HG02840 (cell line): ENCODE measurements around the gene HMGXB3.

Experiments
- ATAC-seq: cut with Tn5 transposase; IDR thresholded peaks from one replicate; pipeline ENCODE4 v1.9.1; 2021; ENCODE audit warnings: mild to moderate bottlenecking, moderate library complexity, moderate number of reproducible peaks; ENCODE audit not compliant: unreplicated experiment, low FRiP score

HMGXB3 gene

GRCh38 chr5:149988126-149988525 is 12.4 kb upstream of the HMGXB3 start:
- no peak for ATAC-seq

- ATAC-seq = no peak
Measured at GRCh38 chr5:149990518-149991376, 9.8 kb upstream of the HMGXB3 start.

GRCh38 chr5:149993471-149993870 is 7.1 kb upstream of the HMGXB3 start:
- ATAC-seq = no peak

GRCh38 chr5:149995385-149996204 is 4.9 kb upstream of the HMGXB3 start:
- no peak for ATAC-seq

- no peak for ATAC-seq
Measured at GRCh38 chr5:149996205-149996890, 4.2 kb upstream of the HMGXB3 start.

GRCh38 chr5:149998281-149998680 is 2.3 kb upstream of the HMGXB3 start:
- no peak for ATAC-seq

- ATAC-seq = no peak
Measured at GRCh38 chr5:149999359-149999758, 1.2 kb upstream of the HMGXB3 start.

GRCh38 chr5:149999866-150000255 is 678 bp upstream of the HMGXB3 start:
- no peak for ATAC-seq

GRCh38 chr5:150000990-150001659 is 586 bp downstream of the HMGXB3 start:
- ATAC-seq = peak; percentile 26

- peak; percentile 52 for ATAC-seq
Measured at GRCh38 chr5:150001660-150002486, 1.3 kb downstream of the HMGXB3 start.

- no peak for ATAC-seq
Measured at GRCh38 chr5:150006318-150006717, 5.8 kb downstream of the HMGXB3 start.

- ATAC-seq = no peak
Measured at GRCh38 chr5:150007050-150007449, 6.5 kb downstream of the HMGXB3 start.

GRCh38 chr5:150009671-150010387 is 9.3 kb downstream of the HMGXB3 start:
- no peak for ATAC-seq

GRCh38 chr5:150013931-150014330 is 13.4 kb downstream of the HMGXB3 start:
- ATAC-seq = no peak

- ATAC-seq = no peak
Measured at GRCh38 chr5:150014456-150014855, 13.9 kb downstream of the HMGXB3 start.

GRCh38 chr5:150015415-150015814 is 14.9 kb downstream of the HMGXB3 start:
- ATAC-seq = no peak

GRCh38 chr5:150016537-150016936 is 16.0 kb downstream of the HMGXB3 start:
- ATAC-seq = no peak

GRCh38 chr5:150017226-150018005 is 16.9 kb downstream of the HMGXB3 start:
- ATAC-seq = no peak
